GM12872 (cell line): Measurements from ENCODE around the gene TLNRD1.

Experiments used
- CTCF ChIP-seq: IDR thresholded peaks from 3 replicates; pipeline ENCODE4 v1.5.1; 2011; ENCODE audit warnings: low read depth, mild to moderate bottlenecking, low read length, moderate library complexity; ENCODE audit not compliant: insufficient read depth

The TLNRD1 gene

DNA sequence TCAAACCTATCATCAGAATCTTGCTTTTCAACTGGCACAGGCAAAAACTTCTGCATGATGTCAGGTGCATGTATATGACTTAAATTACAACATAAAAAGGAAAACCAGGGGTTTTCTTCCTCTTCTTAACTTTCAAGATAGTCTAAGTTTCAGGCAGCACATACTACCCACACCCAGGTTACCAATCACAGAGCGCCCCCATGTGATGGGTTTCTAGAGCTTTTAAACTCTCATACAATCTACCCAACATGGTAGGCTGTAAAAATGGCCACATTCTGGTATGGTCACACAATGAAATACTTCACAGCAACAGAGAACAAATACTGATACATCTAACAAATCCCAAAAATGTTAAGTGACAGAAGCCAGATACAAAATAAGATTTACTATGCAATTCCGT is 18.5 kb upstream of the TLNRD1 start:
- TF ChIP-seq CTCF, result peak; percentile 57

- TF ChIP-seq CTCF, result no peak
Observed at GRCh38 chr15:80982839-80983238, 17.9 kb upstream of the TLNRD1 start.

GRCh38 chr15:80984856-80985255 is 15.9 kb upstream of the TLNRD1 start:
- no peak for TF ChIP-seq CTCF

DNA sequence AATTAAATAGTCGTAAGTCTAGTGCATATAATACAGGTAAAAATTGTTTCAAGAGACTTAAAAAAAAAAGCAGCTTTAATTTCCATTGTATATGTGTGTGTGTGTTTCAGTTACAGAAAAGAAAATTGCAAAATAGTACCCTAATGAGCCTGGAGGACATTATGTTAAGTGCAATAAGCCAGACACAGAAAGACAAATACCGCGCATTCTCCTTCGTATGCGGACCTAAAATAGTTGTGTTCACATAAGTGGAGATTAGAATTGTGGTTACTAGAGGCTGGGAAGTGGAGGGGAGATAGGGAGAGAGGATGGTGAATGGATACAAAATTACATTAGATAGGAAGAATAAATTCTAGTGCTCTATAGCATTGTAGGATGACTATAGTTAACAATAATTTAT is 14.7 kb upstream of the TLNRD1 start:
- no peak for TF ChIP-seq CTCF

GRCh38 chr15:80986487-80986886 is 14.2 kb upstream of the TLNRD1 start:
- no peak for TF ChIP-seq CTCF

GRCh38 chr15:80988148-80988796 is 12.5 kb upstream of the TLNRD1 start:
- no peak for TF ChIP-seq CTCF

GRCh38 chr15:80989081-80989517 is 11.6 kb upstream of the TLNRD1 start:
- no peak for TF ChIP-seq CTCF
